WI38 (cell line): ENCODE results near the gene CABLES2.

ENCODE experiments used
- H3K4me3 ChIP-seq: 2 replicates; pipeline ENCODE4 v1.5.1; 2011; ENCODE audit warnings: low read depth, mild to moderate bottlenecking, control low read depth, low read length
- TF ChIP-seq, protein P1 (sequence below): IDR thresholded peaks from 2 replicates; pipeline ENCODE4 v1.5.1; 2012; ENCODE audit warnings: low read depth, mild to moderate bottlenecking, control low read depth, low read length

CABLES2 gene

DNA sequence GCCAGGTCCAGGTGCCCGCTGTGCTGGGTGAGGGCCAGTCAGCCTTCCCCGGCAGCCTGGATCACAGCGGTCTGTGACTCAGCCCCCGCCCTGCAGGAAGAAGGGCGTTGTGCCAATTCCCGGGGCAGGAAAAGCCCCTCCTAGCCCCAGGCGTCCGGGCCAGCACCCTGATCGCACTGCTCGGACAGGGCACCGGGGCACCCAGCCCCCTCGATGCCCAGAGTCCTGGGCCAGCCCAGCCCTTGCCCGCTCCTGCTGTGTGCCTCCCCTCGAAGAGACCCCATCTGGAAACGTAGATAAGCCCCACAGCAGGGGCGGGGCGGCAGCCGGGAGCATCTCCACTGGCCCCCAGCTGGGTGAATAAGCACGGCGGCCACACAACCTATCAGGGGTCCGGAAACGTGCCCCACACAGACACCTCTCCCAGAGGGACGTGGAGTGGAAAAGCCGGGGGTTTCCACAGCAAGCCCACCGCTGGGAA lies 49.9 kb downstream of the CABLES2 start:
- H3K4me3 ChIP-seq: no peak overlapping the region

DNA sequence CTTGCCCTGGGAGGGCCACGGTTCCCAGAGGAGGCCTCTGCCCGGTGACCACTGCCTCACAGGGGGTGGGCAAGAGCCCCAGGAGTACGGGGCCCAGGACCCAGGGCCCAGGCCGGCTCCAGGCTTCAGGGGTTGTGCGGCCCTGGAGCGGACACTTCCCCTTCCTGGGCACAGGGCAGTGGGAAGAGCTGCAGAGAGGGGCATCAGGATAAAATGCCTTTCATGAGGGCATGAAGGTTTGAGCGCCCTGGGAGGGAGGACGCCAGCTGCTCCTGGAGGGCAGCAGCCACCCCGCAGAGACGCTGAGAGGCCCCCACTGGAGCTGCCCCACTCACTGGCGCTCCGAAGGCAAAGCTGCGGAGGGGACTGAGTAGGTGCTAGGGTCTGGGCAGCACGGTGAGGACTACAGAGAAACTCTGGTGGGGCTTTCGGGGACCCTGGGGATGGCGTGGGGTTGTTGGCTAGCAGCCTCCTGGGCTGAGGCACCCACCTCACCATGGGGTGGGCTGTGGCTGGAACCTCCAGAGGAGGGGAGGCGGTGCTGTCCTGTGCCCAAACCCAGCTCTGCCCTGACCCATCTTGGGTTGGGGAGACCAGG lies 50.4 kb downstream of the CABLES2 start:
- H3K4me3 ChIP-seq: no peak overlapping the region
- TF ChIP-seq, protein P1, sequence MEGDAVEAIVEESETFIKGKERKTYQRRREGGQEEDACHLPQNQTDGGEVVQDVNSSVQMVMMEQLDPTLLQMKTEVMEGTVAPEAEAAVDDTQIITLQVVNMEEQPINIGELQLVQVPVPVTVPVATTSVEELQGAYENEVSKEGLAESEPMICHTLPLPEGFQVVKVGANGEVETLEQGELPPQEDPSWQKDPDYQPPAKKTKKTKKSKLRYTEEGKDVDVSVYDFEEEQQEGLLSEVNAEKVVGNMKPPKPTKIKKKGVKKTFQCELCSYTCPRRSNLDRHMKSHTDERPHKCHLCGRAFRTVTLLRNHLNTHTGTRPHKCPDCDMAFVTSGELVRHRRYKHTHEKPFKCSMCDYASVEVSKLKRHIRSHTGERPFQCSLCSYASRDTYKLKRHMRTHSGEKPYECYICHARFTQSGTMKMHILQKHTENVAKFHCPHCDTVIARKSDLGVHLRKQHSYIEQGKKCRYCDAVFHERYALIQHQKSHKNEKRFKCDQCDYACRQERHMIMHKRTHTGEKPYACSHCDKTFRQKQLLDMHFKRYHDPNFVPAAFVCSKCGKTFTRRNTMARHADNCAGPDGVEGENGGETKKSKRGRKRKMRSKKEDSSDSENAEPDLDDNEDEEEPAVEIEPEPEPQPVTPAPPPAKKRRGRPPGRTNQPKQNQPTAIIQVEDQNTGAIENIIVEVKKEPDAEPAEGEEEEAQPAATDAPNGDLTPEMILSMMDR: no peak

More for the DNA sequence above, 49.9 kb downstream of the CABLES2 start:
- TF ChIP-seq, protein P1: no peak

DNA sequence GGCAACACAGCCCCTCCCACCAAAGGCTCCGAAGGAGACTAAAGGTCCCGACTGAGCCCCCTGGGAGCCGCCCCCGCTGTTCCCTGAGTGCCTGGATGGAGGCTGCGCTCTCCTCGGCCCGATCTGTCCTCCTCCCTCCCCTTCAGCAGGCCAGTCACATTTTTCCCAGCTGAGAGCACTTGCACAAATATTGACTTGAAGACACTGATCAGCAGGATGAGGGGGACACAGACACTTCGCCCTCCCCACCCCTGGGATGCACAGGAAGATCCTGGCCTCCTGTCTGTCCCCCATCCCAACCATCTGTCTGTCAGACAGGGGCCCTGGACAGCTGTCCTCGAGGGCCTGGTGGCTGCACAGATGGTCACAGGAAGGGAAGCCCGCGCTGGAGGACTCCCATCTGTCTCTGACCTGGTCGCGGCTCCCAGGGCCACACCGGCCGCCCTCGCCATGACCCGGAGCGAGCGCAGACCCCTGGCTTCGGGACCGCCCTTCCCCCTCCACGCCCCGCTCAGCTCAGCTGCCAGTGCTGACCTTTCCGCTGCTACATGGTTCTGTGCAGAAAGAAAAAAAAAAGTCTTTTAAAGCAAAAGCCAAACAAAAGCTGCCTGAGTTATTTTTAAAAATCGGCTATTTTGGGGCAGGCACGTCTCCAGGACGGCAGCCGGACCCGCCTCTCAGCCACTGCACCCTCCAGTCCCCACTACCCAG lies 51.1 kb downstream of the CABLES2 start:
- H3K4me3 ChIP-seq: no peak overlapping the region
- TF ChIP-seq, protein P1: no peak

DNA sequence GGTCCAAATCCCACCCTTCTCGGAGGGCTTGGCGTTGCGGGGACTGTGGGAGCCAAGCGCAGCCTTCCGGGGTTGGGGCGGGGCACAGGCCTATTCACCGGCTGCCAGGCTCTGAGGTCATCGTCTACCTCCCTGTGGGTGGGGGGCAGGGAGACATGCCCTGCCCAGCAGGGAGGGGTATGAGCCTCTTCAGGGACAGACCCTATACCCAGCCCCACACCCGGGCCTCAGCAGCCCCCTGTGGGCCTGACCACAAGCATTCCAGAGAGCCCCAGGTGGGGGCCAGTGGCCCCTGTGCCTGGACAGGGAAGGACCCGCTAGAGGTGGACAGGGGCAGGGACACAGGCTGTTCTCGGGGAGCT lies 51.6 kb downstream of the CABLES2 start:
- TF ChIP-seq, protein P1: no peak
- no peak overlapping the region for H3K4me3 ChIP-seq

DNA sequence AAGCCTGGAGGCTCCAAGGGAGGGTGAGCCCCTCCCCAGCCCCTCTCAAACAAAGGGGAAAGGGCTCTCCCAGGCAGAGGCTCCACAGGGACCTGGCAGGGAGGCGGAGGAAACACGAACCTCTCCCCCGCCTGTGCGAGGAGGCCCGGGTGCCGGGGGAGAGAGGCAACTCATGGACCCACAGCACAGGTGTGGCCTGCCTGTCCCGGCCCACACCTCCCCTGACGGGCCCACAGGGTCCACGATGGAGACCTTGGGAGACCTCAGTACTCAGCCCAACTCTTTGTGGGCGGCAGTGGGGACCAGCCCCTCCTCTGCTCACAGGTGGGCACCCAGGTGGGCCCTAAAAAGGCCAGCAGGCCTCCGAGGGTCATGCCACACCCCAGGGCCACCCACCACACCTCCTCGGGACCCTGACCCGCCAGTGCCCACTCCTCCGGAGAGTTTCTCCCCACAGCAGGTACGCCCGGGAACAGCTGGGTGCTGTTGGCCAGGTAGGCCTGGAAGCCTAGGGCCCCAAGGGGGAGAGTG lies 52.2 kb downstream of the CABLES2 start:
- H3K4me3 ChIP-seq: no peak overlapping the region
- TF ChIP-seq, protein P1: no peak

DNA sequence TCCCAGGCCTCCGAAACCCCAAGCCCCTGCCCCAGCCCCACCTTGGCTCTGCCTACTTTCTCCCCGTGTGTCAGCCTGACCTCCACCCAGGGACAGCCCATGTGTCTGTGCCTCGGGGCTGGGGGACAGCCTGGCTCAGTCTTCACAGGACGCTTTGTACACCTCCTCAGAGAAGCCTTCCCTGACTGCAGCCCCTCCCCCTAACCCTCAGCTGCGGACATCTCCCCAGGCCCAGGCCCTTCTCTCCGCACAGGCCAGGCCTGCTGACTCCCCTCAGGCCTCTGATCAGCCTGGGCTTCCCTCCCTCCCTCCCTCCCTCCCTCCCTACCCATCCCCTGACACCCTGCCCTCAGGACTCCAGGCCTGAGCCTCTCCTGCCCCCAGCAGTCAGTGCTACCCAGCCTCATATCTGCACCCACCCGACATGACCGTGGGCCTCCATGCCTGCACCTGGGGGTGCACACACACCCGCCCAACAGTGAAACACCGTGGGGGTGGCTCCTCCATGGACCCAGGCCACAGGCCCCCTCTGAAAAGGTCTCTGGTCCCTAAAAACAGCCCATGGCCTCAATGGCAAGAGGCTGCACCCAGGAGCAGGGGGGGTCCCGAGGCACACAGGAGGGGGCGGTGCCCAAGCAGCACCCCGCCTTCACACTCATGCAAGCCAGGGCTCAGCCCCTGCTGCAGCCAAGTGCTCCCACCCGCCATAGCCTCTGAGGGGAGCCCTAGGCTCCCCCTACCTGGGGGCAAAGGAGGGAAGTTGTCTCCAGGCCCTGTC lies 52.9 kb downstream of the CABLES2 start:
- H3K4me3 ChIP-seq: no peak overlapping the region
- TF ChIP-seq, protein P1: no peak
